Activated T-cell treated with anti-CD3 and anti-CD28 coated beads for 4 hours (primary cell): ENCODE results near the gene SNAP47.

Source experiments
- DNase-seq: peaks from one replicate; pipeline ENCODE4 v3.0.0-alpha.2; 2020

Gene SNAP47

GRCh38 chr1:227805606-227806197 is 70.5 kb downstream of the SNAP47 start:
- DNase-seq = no peak

- no peak for DNase-seq
These were observed 73.3 kb downstream of the SNAP47 start for GRCh38 chr1:227808566-227808965.

- DNase-seq = no peak
These were observed 73.8 kb downstream of the SNAP47 start for GRCh38 chr1:227809026-227809425.

- no peak for DNase-seq
These were observed 78.7 kb downstream of the SNAP47 start for GRCh38 chr1:227813962-227814361.

DNA sequence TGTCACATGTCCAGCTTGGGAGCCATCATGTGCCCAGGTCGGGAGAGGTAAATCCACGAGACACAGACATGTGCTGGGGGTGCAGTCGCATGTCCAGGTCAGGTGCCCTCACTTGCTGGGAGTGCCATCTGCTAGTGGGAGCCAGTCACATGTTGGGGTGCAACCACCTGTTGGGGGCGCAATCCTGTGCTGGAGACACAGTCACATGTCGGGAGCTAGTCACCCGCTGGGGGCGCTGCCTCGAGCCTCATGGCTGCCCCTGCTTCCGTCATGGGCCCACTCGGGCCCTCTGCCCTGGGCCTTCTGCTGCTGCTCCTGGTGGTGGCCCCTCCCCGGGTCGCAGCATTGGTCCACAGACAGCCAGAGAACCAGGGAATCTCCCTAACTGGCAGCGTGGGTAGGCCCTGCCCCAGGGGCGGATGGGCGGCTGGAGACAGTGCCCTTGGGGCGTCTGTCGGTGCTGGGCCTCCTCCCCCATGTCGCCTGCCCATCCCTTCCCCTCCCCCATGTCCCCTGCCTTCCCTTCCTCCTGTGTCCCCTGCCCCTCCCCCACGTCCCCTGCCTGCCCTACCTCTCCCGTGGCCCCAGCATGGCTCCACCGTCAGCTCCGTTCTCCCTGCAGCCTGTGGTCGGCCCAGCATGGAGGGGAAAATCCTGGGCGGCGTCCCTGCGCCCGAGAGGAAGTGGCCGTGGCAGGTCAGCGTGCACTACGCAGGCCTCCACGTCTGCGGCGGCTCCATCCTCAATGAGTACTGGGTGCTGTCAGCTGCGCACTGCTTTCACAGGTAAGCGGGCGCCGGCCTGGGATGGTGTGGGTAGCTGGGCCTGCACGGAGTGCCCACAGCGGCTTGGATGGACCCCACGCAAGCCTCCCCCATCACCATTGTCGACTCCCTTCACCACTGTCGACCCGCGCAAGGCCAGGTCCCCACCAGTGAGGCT is 80.5 kb downstream of the SNAP47 start, which contains the start of gene PRSS38:
Gene PRSS38, plus strand, starts transcription at position 208 of the 942 bp plus-strand sequence. Its CDS starts 42 bp downstream, at position 250.
- no peak for DNase-seq

DNA sequence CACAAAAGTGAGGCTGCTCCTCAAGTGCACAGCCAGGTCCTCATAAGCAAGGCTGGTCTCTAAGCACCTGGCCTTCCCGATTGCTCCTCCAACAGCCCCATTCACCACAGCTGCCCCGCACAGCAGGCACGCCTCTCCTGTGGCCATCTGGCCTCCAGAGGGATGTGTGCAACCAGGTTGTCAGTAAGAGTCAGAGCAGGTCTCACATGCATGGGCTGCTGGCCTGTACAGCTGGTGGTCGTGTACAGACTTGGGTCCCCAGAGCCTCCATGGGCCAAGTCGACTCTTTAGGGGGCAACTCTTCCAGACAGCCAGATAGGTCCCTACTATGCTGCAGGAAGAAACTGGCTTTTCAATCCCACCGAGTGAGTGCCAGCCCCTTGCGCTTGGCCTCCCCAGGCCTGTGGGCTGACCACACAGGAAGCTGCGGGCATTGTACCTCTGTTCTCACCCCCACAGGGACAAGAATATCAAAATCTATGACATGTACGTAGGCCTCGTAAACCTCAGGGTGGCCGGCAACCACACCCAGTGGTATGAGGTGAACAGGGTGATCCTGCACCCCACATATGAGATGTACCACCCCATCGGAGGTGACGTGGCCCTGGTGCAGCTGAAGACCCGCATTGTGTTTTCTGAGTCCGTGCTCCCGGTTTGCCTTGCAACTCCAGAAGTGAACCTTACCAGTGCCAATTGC is 81.7 kb downstream of the SNAP47 start:
- DNase-seq = no peak

GRCh38 chr1:227823537-227823936 is 88.3 kb downstream of the SNAP47 start:
- DNase-seq = no peak

GRCh38 chr1:227824204-227824603 is 89.0 kb downstream of the SNAP47 start:
- DNase-seq = no peak

DNA sequence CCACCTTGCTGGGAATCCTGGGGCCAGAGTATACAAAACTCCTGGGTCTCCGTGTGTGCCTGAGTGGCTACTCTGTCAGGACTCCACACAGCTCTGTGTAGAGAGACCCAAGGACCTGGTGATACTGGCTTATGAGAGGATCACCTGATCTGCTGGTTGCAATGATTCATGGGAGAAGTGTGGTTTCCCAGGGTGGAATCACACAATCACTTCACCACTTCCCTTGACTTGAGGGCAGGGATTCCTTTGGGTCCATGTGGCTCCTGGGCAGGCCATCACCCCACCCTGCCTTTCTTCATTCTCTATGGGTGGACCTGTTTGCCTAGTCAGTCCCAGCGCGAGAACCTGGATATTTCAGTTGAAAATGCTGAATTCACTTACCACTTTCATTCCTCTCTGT is 93.6 kb downstream of the SNAP47 start:
- no peak for DNase-seq
